HEK293 (cell line): Measurements from ENCODE around the gene MLLT6.

Experiments
- CTCF ChIA-PET: fragments of 350-600 bp; formaldehyde crosslinking; extraction: SDS; loops from one replicate; lab custom pipeline; 2021; ENCODE audit warnings: antibody characterized with exemption; lab: Yijun Ruan, JAX
- POLR2A ChIA-PET: fragments of 300-600 bp; formaldehyde crosslinking; extraction: SDS; loops from one replicate; lab custom pipeline; 2020; ENCODE audit warnings: antibody characterized with exemption, inconsistent platforms; lab: Yijun Ruan, JAX
- H3K27ac ChIP-seq: fragments of 200-500 bp; sonication (Bioruptor generic); 2 replicates; pipeline ENCODE4 v1.5.1; 2014; ENCODE audit warnings: low read depth, low read length, control low read depth, inconsistent platforms; ENCODE audit errors: extremely low read depth
- H3K36me3 ChIP-seq, 2 experiments: fragments of 200-500 bp in 1 of 2; sonication (Bioruptor generic) in 1 of 2; 1 replicate in 1 of 2; 2 replicates in 1 of 2; pipeline ENCODE4 v1.5.1; 2014 to 2017; ENCODE audit warnings: inconsistent platforms in 2 of 2, low read length in 2 of 2; ENCODE audit not compliant: control insufficient read depth in 2 of 2, insufficient read depth in 1 of 2
- H3K4me1 ChIP-seq: fragments of 200-500 bp; sonication (Bioruptor generic); 2 replicates; pipeline ENCODE4 v1.5.1; 2014; ENCODE audit warnings: mild to moderate bottlenecking, low read length, inconsistent platforms; ENCODE audit not compliant: control insufficient read depth, insufficient read depth
- H3K4me3 ChIP-seq: 2 replicates; pipeline ENCODE4 v1.5.1; 2011; ENCODE audit warnings: low read depth, mild to moderate bottlenecking, control low read depth, low read length, moderate library complexity
- H3K9me3 ChIP-seq: fragments of 200-500 bp; sonication (Bioruptor generic); 2 replicates; pipeline ENCODE4 v1.5.1; 2014; ENCODE audit warnings: low read depth, low read length, inconsistent platforms; ENCODE audit not compliant: control insufficient read depth, insufficient read depth
- BCL11A ChIP-seq: fragments of 450-650 bp; formaldehyde crosslinking; IDR thresholded peaks from 2 replicates; pipeline ENCODE4 v1.5.1; 2016; ENCODE audit warnings: low read depth, missing biosample characterization, missing genetic modification characterization
- EGR2 ChIP-seq: fragments of 450-650 bp; formaldehyde crosslinking; IDR thresholded peaks from 2 replicates; pipeline ENCODE4 v1.5.1; 2016; ENCODE audit warnings: low read depth, missing biosample characterization, missing genetic modification characterization
- ELK4 ChIP-seq: IDR thresholded peaks from 2 replicates; pipeline ENCODE4 v1.6.1; 2011; ENCODE audit warnings: mild to moderate bottlenecking, low read depth, low read length, borderline replicate concordance
- GLI4 ChIP-seq: fragments of 450-650 bp; formaldehyde crosslinking; IDR thresholded peaks from 2 replicates; pipeline ENCODE4 v1.5.1; 2016; ENCODE audit warnings: missing biosample characterization, missing genetic modification characterization
- HOXC10 ChIP-seq: sonication (generic); formaldehyde crosslinking; IDR thresholded peaks from 2 replicates; pipeline ENCODE4 v1.8.1; 2023; ENCODE audit warnings: mild to moderate bottlenecking, missing genetic modification reagents
- PRDM10 ChIP-seq: fragments of 450-650 bp; formaldehyde crosslinking; IDR thresholded peaks from 2 replicates; pipeline ENCODE4 v1.5.1; 2016; ENCODE audit warnings: missing biosample characterization, missing genetic modification characterization
- SCRT2 ChIP-seq: fragments of 450-650 bp; formaldehyde crosslinking; IDR thresholded peaks from 2 replicates; pipeline ENCODE4 v1.5.1; 2016; ENCODE audit warnings: missing biosample characterization, missing genetic modification characterization
- ZBTB6 ChIP-seq: fragments of 450-650 bp; formaldehyde crosslinking; IDR thresholded peaks from 2 replicates; pipeline ENCODE4 v1.5.1; 2017; ENCODE audit warnings: missing biosample characterization, missing genetic modification characterization
- ZFHX2 ChIP-seq: fragments of 450-650 bp; formaldehyde crosslinking; conservative IDR thresholded peaks from 2 replicates; pipeline ENCODE4 v1.5.1; 2016; ENCODE audit warnings: missing biosample characterization, missing genetic modification characterization
- ZIC2 ChIP-seq: fragments of 450-650 bp; formaldehyde crosslinking; IDR thresholded peaks from 2 replicates; pipeline ENCODE4 v1.5.1; 2016; ENCODE audit warnings: missing biosample characterization, missing genetic modification characterization
- ZNF211 ChIP-seq: fragments of 450-650 bp; formaldehyde crosslinking; IDR thresholded peaks from 2 replicates; pipeline ENCODE4 v1.5.1; 2016; ENCODE audit warnings: low read depth, missing biosample characterization, missing genetic modification characterization
- ZNF292 ChIP-seq: fragments of 450-650 bp; formaldehyde crosslinking; IDR thresholded peaks from 2 replicates; pipeline ENCODE4 v1.5.1; 2016; ENCODE audit warnings: low read depth, missing biosample characterization, missing genetic modification characterization, borderline replicate concordance
- ZNF585B ChIP-seq: fragments of 450-650 bp; formaldehyde crosslinking; IDR thresholded peaks from 2 replicates; pipeline ENCODE4 v1.5.1; 2016; ENCODE audit warnings: missing biosample characterization, missing genetic modification characterization
- ZNF704 ChIP-seq: fragments of 450-650 bp; formaldehyde crosslinking; IDR thresholded peaks from 2 replicates; pipeline ENCODE4 v1.5.1; 2016; ENCODE audit warnings: missing biosample characterization, missing genetic modification characterization
- ZNF791 ChIP-seq: fragments of 450-650 bp; formaldehyde crosslinking; IDR thresholded peaks from 2 replicates; pipeline ENCODE4 v1.5.1; 2016; ENCODE audit warnings: missing biosample characterization, missing genetic modification characterization
- ZNF830 ChIP-seq: fragments of 450-650 bp; IDR thresholded peaks from 2 replicates; pipeline ENCODE4 v1.5.0; 2018; ENCODE audit warnings: missing biosample characterization, missing genetic modification characterization, low read depth, mild to moderate bottlenecking, moderate library complexity

The MLLT6 gene

GRCh38 chr17:38709864-38710603 is 5.0 kb downstream of the MLLT6 start:
- TF ChIP-seq GLI4 (tag by site-specific recombination): no peak
- TF ChIP-seq ZFHX2 (tag by site-specific recombination): peak; percentile 46; the same call in 1 of the 2 replicates
- no peak overlapping the region for H3K27ac ChIP-seq
- ChIA-PET CTCF (interaction anchor here (0.7 to 1.6 kb wide), 7 partner anchors 19 to 1303 kb away, joined by 3 to 8 read pairs (median 3); no protein-coding TSS in a partner anchor), POLR2A (interaction anchor here (0.9 to 1.2 kb wide), 3 partner anchors 9 to 21 kb away, joined by 3 to 5 read pairs (median 3); no protein-coding TSS in a partner anchor)
- no peaks in the 10 kb centered on the region for H3K9me3 ChIP-seq
- H3K4me3 ChIP-seq: no peak overlapping the region
- peaks cover 7 to 76% of the 10 kb centered on the region in 2 experiments; a peak in 2 of 3 replicates for H3K36me3 ChIP-seq
- H3K4me1 ChIP-seq: peaks cover 5% of the 10 kb centered on the region; the same call in 1 of the 2 replicates

- H3K36me3 ChIP-seq: peaks cover 7 to 81% of the 10 kb centered on the region in 2 experiments; a peak in 2 of 3 replicates
- ChIA-PET POLR2A (interaction anchor here (0.9 to 1.2 kb wide), 2 partner anchors 18 to 21 kb away, joined by 3 read pairs; no protein-coding TSS in a partner anchor), CTCF (interaction anchor here (0.6 to 1.6 kb wide), 8 partner anchors 18 to 153 kb away, joined by 3 to 8 read pairs (median 4); no protein-coding TSS in a partner anchor)
Measured at GRCh38 chr17:38710604-38710962, 5.5 kb downstream of the MLLT6 start.

DNA sequence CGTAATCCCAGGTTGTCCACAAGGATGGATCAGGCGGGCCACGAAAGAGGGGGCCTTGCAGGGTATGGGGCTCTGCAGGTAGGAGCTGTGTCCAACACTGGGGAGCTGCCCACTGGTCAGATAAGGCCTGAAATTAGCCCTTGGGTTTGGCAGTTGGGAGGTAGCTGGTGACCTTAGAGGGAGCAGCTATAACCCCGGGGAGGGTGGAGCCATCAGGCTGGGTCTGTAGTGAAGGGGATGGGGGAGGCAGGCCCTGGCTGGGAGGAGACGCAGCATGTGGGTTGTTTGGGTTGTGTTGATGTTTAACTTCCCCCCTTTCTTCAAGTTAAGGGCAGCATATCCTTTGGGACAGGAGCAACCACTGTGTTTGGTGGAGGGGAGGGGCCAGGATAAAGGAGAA is 5.9 kb downstream of the MLLT6 start:
- POLR2A ChIA-PET: interaction anchor here (0.9 to 1.2 kb wide), 2 partner anchors 17 to 20 kb away, joined by 3 read pairs; no protein-coding TSS in a partner anchor
- TF ChIP-seq PRDM10 (tag by site-specific recombination) (peak; percentile 26; the same call in 1 of the 2 replicates), HOXC10 (CRISPR knock-in tag) (no peak)
- TF ChIP-seq, all 188 proteins: peak for 1
- CTCF ChIA-PET: interaction anchor here (0.6 to 1.5 kb wide), 7 partner anchors 18 to 153 kb away, joined by 3 to 8 read pairs (median 4); no protein-coding TSS in a partner anchor
- no peak overlapping the region for H3K4me3 ChIP-seq
- H3K36me3 ChIP-seq: peaks cover 7 to 85% of the 10 kb centered on the region in 2 experiments; a peak in 2 of 3 replicates
- H3K4me1 ChIP-seq: peaks cover 5% of the 10 kb centered on the region; the same call in 1 of the 2 replicates
- H3K9me3 ChIP-seq: no peaks in the 10 kb centered on the region
- no peak overlapping the region for H3K27ac ChIP-seq

More at GRCh38 chr17:38710604-38710962, 5.5 kb downstream of the MLLT6 start:
- TF ChIP-seq ZNF211 (tag by site-specific recombination) (no peak), SCRT2 (peak; percentile 64; the same call in 1 of the 2 replicates)
- Histone ChIP-seq H3K9me3 (no peaks in the 10 kb centered on the region), H3K4me1 (peaks cover 5% of the 10 kb centered on the region; the same call in 1 of the 2 replicates), H3K4me3 (no peak overlapping the region), H3K27ac (no peak overlapping the region)

GRCh38 chr17:38711792-38712571 is 6.9 kb downstream of the MLLT6 start:
- H3K4me3 ChIP-seq: no peak overlapping the region
- CTCF ChIA-PET: interaction anchor here (0.6 kb wide), 1 partner anchor 289 kb away, joined by 4 read pairs; no protein-coding TSS in a partner anchor
- no peak for TF ChIP-seq ZNF830 (tag by site-specific recombination)
- peak; percentile 59 for TF ChIP-seq ZIC2 (tag by site-specific recombination)
- TF ChIP-seq ELK4: no peak
- TF ChIP-seq ZBTB6 (tag by site-specific recombination): no peak
- no peak for TF ChIP-seq SCRT2
- TF ChIP-seq ZFHX2 (tag by site-specific recombination): peak; percentile 70
- no peak for TF ChIP-seq ZNF791
- no peak for TF ChIP-seq ZNF704
- no peak for TF ChIP-seq BCL11A (tag by site-specific recombination)
- TF ChIP-seq ZNF292: no peak
- TF ChIP-seq EGR2 (tag by site-specific recombination): peak; percentile 81
- TF ChIP-seq ZNF585B (tag by site-specific recombination): no peak
- no peaks in the 10 kb centered on the region for H3K9me3 ChIP-seq
- POLR2A ChIA-PET: no interaction called here
- no peaks in the 10 kb centered on the region; the same call in 1 of the 2 replicates for H3K4me1 ChIP-seq
- no peak overlapping the region for H3K27ac ChIP-seq
- H3K36me3 ChIP-seq: peaks cover 7 to 95% of the 10 kb centered on the region in 2 experiments; a peak in 2 of 3 replicates
